HEK293 (cell line): ENCODE data around the gene ITGB5.

Source experiments
- GLIS2 ChIP-seq: fragments of 450-650 bp; formaldehyde crosslinking; IDR thresholded peaks from 2 replicates; pipeline ENCODE4 v1.5.1; 2016; ENCODE audit warnings: missing biosample characterization, missing genetic modification characterization
- SP2 ChIP-seq: fragments of 450-650 bp; formaldehyde crosslinking; IDR thresholded peaks from 2 replicates; pipeline ENCODE4 v1.5.1; 2016; ENCODE audit warnings: missing biosample characterization, missing genetic modification characterization
- ZNF174 ChIP-seq: fragments of 450-650 bp; formaldehyde crosslinking; IDR thresholded peaks from 2 replicates; pipeline ENCODE4 v1.5.0; 2017; ENCODE audit warnings: missing biosample characterization, mild to moderate bottlenecking, missing genetic modification characterization
- ZNF221 ChIP-seq: fragments of 450-650 bp; formaldehyde crosslinking; IDR thresholded peaks from 2 replicates; pipeline ENCODE4 v1.5.1; 2017; ENCODE audit warnings: missing biosample characterization, missing genetic modification characterization, borderline replicate concordance
- ZNF223 ChIP-seq: fragments of 450-650 bp; formaldehyde crosslinking; IDR thresholded peaks from 2 replicates; pipeline ENCODE4 v1.5.1; 2016; ENCODE audit warnings: missing biosample characterization, missing genetic modification characterization
- ZNF24 ChIP-seq: fragments of 450-650 bp; formaldehyde crosslinking; IDR thresholded peaks from 2 replicates; pipeline ENCODE4 v1.5.1; 2016; ENCODE audit warnings: missing biosample characterization, missing genetic modification characterization
- ZNF544 ChIP-seq: fragments of 450-650 bp; formaldehyde crosslinking; IDR thresholded peaks from 2 replicates; pipeline ENCODE4 v1.5.0; 2017; ENCODE audit warnings: missing biosample characterization, missing genetic modification characterization
- ZNF558 ChIP-seq: fragments of 450-650 bp; formaldehyde crosslinking; IDR thresholded peaks from 2 replicates; pipeline ENCODE4 v1.5.1; 2016; ENCODE audit warnings: missing biosample characterization, missing genetic modification characterization
- ZNF670 ChIP-seq: fragments of 450-650 bp; formaldehyde crosslinking; IDR thresholded peaks from 2 replicates; pipeline ENCODE4 v1.5.1; 2016; ENCODE audit warnings: missing biosample characterization, missing genetic modification characterization, low read depth
- TF ChIP-seq, protein P1 (sequence below): fragments of 450-650 bp; formaldehyde crosslinking; IDR thresholded peaks from 2 replicates; pipeline ENCODE4 v1.5.1; 2016; ENCODE audit warnings: missing biosample characterization, missing genetic modification characterization, low read depth
- TF ChIP-seq, protein P2 (sequence below): fragments of 450-650 bp; formaldehyde crosslinking; IDR thresholded peaks from 2 replicates; pipeline ENCODE4 v1.5.1; 2016; ENCODE audit warnings: missing biosample characterization, missing genetic modification characterization
- TF ChIP-seq, protein P3 (sequence below): fragments of 450-650 bp; formaldehyde crosslinking; IDR thresholded peaks from 2 replicates; pipeline ENCODE4 v1.5.1; 2016; ENCODE audit warnings: missing biosample characterization, missing genetic modification characterization
- TF ChIP-seq, protein P4 (sequence below): fragments of 450-650 bp; formaldehyde crosslinking; IDR thresholded peaks from 2 replicates; pipeline ENCODE4 v1.5.1; 2016; ENCODE audit warnings: missing biosample characterization, missing genetic modification characterization

GRCh38 chr3:124836448-124836847, 50.7 kb downstream of the ITGB5 start:
- TF ChIP-seq ZNF558 (tag by site-specific recombination) (no peak), ZNF223 (tag by site-specific recombination) (no peak), SP2 (tag by site-specific recombination) (no peak), ZNF670 (tag by site-specific recombination) (no peak), GLIS2 (tag by site-specific recombination) (no peak), ZNF174 (tag by site-specific recombination) (no peak), ZNF24 (tag by site-specific recombination) (no peak), ZNF544 (no peak), ZNF221 (tag by site-specific recombination) (no peak)
- TF ChIP-seq, protein P1, sequence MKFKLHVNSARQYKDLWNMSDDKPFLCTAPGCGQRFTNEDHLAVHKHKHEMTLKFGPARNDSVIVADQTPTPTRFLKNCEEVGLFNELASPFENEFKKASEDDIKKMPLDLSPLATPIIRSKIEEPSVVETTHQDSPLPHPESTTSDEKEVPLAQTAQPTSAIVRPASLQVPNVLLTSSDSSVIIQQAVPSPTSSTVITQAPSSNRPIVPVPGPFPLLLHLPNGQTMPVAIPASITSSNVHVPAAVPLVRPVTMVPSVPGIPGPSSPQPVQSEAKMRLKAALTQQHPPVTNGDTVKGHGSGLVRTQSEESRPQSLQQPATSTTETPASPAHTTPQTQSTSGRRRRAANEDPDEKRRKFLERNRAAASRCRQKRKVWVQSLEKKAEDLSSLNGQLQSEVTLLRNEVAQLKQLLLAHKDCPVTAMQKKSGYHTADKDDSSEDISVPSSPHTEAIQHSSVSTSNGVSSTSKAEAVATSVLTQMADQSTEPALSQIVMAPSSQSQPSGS (tag by site-specific recombination) = no peak
- TF ChIP-seq, protein P2, sequence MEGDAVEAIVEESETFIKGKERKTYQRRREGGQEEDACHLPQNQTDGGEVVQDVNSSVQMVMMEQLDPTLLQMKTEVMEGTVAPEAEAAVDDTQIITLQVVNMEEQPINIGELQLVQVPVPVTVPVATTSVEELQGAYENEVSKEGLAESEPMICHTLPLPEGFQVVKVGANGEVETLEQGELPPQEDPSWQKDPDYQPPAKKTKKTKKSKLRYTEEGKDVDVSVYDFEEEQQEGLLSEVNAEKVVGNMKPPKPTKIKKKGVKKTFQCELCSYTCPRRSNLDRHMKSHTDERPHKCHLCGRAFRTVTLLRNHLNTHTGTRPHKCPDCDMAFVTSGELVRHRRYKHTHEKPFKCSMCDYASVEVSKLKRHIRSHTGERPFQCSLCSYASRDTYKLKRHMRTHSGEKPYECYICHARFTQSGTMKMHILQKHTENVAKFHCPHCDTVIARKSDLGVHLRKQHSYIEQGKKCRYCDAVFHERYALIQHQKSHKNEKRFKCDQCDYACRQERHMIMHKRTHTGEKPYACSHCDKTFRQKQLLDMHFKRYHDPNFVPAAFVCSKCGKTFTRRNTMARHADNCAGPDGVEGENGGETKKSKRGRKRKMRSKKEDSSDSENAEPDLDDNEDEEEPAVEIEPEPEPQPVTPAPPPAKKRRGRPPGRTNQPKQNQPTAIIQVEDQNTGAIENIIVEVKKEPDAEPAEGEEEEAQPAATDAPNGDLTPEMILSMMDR = no peak
- TF ChIP-seq, protein P3, sequence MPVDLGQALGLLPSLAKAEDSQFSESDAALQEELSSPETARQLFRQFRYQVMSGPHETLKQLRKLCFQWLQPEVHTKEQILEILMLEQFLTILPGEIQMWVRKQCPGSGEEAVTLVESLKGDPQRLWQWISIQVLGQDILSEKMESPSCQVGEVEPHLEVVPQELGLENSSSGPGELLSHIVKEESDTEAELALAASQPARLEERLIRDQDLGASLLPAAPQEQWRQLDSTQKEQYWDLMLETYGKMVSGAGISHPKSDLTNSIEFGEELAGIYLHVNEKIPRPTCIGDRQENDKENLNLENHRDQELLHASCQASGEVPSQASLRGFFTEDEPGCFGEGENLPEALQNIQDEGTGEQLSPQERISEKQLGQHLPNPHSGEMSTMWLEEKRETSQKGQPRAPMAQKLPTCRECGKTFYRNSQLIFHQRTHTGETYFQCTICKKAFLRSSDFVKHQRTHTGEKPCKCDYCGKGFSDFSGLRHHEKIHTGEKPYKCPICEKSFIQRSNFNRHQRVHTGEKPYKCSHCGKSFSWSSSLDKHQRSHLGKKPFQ (tag by site-specific recombination) = no peak
- TF ChIP-seq, protein P4, sequence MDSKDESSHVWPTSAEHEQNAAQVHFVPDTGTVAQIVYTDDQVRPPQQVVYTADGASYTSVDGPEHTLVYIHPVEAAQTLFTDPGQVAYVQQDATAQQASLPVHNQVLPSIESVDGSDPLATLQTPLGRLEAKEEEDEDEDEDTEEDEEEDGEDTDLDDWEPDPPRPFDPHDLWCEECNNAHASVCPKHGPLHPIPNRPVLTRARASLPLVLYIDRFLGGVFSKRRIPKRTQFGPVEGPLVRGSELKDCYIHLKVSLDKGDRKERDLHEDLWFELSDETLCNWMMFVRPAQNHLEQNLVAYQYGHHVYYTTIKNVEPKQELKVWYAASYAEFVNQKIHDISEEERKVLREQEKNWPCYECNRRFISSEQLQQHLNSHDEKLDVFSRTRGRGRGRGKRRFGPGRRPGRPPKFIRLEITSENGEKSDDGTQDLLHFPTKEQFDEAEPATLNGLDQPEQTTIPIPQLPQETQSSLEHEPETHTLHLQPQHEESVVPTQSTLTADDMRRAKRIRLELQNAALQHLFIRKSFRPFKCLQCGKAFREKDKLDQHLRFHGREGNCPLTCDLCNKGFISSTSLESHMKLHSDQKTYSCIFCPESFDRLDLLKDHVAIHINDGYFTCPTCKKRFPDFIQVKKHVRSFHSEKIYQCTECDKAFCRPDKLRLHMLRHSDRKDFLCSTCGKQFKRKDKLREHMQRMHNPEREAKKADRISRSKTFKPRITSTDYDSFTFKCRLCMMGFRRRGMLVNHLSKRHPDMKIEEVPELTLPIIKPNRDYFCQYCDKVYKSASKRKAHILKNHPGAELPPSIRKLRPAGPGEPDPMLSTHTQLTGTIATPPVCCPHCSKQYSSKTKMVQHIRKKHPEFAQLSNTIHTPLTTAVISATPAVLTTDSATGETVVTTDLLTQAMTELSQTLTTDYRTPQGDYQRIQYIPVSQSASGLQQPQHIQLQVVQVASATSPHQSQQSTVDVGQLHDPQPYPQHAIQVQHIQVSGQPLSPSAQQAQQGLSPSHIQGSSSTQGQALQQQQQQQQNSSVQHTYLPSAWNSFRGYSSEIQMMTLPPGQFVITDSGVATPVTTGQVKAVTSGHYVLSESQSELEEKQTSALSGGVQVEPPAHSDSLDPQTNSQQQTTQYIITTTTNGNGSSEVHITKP = no peak
